Ectodermal cell (in vitro differentiated cells): ENCODE results near the gene DIDO1.

ENCODE experiments used
- H3K27ac ChIP-seq: 2 replicates; pipeline ENCODE4 v1.7.0; 2013; ENCODE audit warnings: mild to moderate bottlenecking, low read depth, low read length; ENCODE audit not compliant: insufficient read depth, poor library complexity, severe bottlenecking
- H3K27me3 ChIP-seq: 2 replicates; pipeline ENCODE4 v1.7.0; 2013; ENCODE audit warnings: mild to moderate bottlenecking, low read length; ENCODE audit not compliant: insufficient read depth, control insufficient read depth, poor library complexity, severe bottlenecking
- H3K36me3 ChIP-seq: one replicate; pipeline ENCODE4 v1.7.0; 2013; ENCODE audit warnings: low read length; ENCODE audit not compliant: control insufficient read depth, insufficient read depth
- H3K4me1 ChIP-seq: one replicate; pipeline ENCODE4 v1.7.0; 2013; ENCODE audit warnings: low read length; ENCODE audit not compliant: control insufficient read depth, insufficient read depth
- H3K4me3 ChIP-seq: 2 replicates; pipeline ENCODE4 v1.7.0; 2013; ENCODE audit warnings: low read depth, low read length, control low read depth; ENCODE audit not compliant: insufficient read depth
- H3K9me3 ChIP-seq: 2 replicates; pipeline ENCODE4 v1.7.0; 2013; ENCODE audit warnings: mild to moderate bottlenecking, low read length, moderate library complexity; ENCODE audit not compliant: control insufficient read depth
- WGBS, 2 experiments: methylation state at CpG; one replicate each; pipeline ENCODE4 v1.1.7; 2013; ENCODE audit warnings: missing lambda C conversion rate in 2 of 2; 5-methylcytosine and 5-hydroxymethylcytosine counted together

Gene DIDO1

DNA sequence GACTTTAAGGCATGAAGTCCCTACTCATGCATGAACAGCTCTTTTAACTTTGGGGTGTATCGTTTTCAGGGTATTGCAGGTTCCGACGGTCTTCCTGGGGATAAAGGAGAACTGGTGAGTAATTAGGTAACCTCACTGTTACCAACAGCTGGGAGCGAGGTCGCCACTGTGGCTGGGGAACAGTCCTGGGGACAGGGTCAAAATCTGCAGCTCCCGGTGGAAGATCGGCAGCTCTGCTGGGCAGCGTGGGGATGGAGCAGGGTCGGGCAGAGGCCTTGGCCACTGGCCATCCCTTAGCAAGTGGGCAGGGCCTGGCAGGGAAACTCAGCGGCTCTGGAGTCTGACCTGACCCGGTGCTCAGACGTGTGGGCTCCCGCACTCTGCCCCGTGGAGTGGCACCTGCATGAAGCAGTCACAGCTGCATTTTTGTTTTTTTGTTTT lies 93.3 kb downstream of the DIDO1 start:
- 84 to 85% methylated on average over 14 of the region's 14 CpGs for WGBS, 2 experiments
- Histone ChIP-seq H3K9me3 (no peaks in the 10 kb centered on the region), H3K4me1 (peaks cover 18% of the 10 kb centered on the region), H3K4me3 (no peak overlapping the region), H3K27ac (no peak overlapping the region), H3K27me3 (no peaks in the 10 kb centered on the region), H3K36me3 (no peaks in the 10 kb centered on the region)

DNA sequence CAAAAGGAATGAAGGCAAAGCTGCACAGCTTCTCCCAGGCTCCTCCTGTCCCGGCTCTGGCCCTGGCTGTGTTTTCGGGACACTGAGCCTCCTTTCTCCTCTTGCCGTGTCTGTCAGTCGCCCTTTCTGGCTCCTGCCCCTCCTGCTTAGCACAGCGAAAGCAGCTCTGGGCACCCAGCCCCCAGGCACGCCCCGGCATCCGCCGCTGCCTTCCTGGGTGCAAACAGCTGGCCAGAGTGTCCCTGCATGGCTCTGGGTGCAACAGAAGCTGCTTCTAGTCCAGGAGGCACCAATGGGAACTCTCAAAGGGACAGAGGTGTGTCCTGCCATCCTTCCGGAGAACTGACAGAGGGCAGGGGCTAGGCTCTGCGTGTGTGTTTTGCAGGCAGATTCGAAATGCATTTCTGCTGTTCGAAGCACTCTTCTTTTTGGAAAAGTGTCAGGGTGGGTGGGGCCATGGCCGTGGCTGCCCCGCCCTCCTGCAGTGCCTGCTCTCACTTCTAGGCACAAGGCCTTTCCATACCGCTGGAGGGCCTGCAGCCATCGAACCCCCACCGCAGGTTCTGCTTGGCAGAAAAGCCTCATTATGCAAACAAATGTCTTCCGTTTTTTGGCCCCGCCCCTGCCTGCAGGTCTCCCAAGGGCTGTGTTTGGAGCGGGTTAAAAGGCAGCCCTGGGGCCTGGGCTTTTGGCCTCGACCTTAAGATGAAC lies 93.9 kb downstream of the DIDO1 start:
- no peaks in the 10 kb centered on the region for H3K36me3 ChIP-seq
- peaks cover 18% of the 10 kb centered on the region for H3K4me1 ChIP-seq
- H3K9me3 ChIP-seq, result no peaks in the 10 kb centered on the region
- H3K4me3 ChIP-seq, result no peak overlapping the region
- no peaks in the 10 kb centered on the region for H3K27me3 ChIP-seq
- H3K27ac ChIP-seq, result no peak overlapping the region
- 56 to 59% methylated on average over 22 of the region's 22 CpGs for WGBS, 2 experiments

DNA sequence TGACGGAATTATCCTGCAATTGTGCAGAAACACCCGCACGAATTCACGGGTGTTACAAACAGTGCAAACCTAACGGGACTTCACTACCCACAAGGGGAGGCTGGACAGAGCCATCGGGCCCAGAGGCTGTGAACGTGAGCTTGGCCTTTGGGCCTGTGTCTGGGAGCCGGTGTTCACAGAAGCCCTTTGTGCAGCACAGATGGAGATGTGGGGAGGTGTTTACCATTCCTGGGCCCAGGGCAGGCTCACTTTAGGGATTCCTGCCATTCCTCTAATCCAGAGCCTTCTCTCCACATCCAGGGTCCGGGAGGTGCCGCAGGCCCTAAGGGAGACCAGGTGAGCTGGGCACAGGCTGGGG lies 94.5 kb downstream of the DIDO1 start:
- H3K27me3 ChIP-seq, result no peaks in the 10 kb centered on the region
- no peak overlapping the region for H3K27ac ChIP-seq
- H3K36me3 ChIP-seq, result no peaks in the 10 kb centered on the region
- peaks cover 18% of the 10 kb centered on the region for H3K4me1 ChIP-seq
- H3K9me3 ChIP-seq, result no peaks in the 10 kb centered on the region
- WGBS, 2 experiments, result 87 to 93% methylated on average over 10 of the region's 10 CpGs
- H3K4me3 ChIP-seq, result no peak overlapping the region

DNA sequence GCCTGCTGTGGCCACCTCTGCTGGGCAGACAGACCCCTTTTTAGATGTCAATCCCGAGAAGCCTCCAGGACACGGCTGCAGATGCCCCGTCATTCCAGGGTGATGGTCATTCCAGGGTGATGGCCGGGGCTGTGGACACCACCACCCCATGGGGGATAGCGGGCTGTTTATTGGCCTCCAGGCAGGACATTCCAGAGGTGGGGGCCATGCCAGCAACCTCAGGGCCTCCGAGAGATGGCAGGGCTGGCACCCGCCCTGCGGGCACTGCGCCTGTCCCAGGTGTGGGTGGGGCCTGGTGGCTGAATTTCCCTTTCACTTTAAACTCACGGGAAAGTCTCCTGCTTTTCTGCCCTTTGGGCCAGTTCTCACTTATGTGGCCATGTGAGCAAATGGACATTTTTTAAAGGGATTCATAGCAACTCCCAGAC lies 94.9 kb downstream of the DIDO1 start:
- H3K9me3 ChIP-seq, result no peaks in the 10 kb centered on the region
- H3K27me3 ChIP-seq, result no peaks in the 10 kb centered on the region
- 93% methylated on average over 10 of the region's 10 CpGs for WGBS, 2 experiments
- H3K27ac ChIP-seq, result no peak overlapping the region
- peaks cover 18% of the 10 kb centered on the region for H3K4me1 ChIP-seq
- H3K36me3 ChIP-seq, result no peaks in the 10 kb centered on the region
- no peak overlapping the region for H3K4me3 ChIP-seq

DNA sequence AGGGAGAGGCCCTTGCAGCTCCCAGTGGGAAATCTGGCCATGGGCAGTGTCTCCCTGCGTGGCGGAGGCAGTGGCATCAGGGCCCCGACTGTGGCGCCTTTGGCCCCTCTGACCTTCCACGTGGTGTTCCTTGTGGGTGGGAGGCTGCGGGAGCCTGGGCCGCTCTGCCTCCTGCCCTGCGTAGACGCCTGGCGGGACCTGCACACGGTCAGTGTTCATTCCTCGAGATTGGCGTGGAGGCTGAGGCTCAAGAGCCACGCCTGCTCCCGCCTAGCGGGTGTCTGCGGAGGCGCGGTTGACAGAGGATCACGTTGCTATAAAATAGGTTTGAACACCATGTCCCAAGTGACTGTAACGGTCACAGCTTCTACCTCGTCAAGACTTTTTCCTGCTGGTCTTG lies 95.5 kb downstream of the DIDO1 start:
- WGBS, 2 experiments, result 92% methylated on average over 22 of the region's 22 CpGs
- H3K4me3 ChIP-seq, result no peak overlapping the region

DNA sequence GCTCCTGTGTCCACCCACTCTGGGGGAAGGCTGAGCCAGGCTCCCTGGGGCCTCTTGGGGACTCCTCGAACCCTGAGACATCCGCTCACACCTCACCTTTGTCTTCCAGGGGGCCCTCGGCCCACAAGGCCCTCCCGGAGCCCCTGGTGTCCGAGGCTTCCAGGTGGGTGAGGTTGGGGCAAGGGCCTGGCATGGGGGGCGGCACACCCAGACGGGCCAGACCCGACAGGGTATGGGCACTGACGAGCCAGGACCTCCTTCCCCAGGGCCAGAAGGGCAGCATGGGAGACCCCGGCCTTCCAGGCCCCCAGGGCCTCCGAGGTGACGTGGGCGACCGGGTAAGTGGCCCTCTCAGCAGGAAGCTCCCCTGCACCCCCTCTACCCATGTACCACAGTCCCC lies 96.1 kb downstream of the DIDO1 start:
- Histone ChIP-seq H3K27ac (no peak overlapping the region), H3K9me3 (no peaks in the 10 kb centered on the region), H3K4me3 (no peak overlapping the region), H3K27me3 (no peaks in the 10 kb centered on the region), H3K4me1 (peaks cover 15% of the 10 kb centered on the region), H3K36me3 (no peaks in the 10 kb centered on the region)
- WGBS, 2 experiments, result 95 to 98% methylated on average over 14 of the region's 14 CpGs

More for the DNA sequence above, 95.5 kb downstream of the DIDO1 start:
- Histone ChIP-seq H3K27ac (no peak overlapping the region), H3K36me3 (no peaks in the 10 kb centered on the region), H3K27me3 (no peaks in the 10 kb centered on the region), H3K9me3 (no peaks in the 10 kb centered on the region), H3K4me1 (peaks cover 18% of the 10 kb centered on the region)

DNA sequence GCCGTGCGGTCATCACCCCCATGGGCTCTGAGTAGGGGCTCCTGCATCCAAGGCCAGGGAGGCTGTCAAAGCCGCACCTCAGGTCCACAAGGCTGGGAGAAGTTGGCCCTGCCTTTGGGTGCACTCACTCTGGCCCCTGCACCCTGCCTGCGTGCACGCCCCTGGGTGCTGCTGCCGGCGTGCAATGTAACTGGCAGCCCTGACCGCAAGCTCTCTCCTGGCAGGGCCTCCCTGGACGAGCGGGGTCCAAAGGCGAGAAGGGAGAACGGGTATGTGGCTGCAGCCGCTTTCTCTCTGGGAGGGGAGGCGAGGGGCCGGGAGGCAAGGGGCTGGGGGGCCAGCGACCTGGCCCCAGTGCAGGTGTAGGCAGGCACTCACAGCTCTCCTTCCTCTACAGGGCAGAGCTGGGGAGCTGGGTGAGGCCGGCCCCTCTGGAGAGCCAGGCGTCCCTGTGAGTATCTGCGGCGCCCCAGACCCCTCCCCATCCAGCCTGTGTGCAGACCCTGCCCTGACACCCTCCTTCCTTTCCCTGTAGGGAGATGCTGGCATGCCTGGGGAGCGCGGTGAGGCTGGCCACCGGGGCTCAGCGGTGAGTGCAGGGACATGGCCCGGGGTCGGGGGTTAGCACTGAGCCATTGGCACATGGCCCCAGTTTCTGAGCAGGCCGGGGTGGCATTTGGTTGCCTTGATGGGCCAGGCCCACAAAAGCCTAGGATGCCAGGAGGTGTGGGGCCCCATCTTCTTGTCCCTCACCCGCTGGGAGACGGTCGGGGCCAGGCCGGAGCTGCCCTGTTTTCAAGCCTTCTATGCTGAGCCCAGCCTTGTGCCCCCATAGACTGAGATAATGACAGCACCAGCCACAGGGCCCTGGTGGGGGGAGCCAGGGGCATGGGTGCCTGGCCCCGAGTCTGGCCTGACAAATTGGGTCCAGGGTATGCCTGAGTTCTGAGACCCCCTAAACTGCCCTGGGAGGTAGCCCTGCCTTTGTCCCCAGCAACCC lies 96.8 kb downstream of the DIDO1 start:
- Histone ChIP-seq H3K27me3 (no peaks in the 10 kb centered on the region), H3K4me1 (peaks cover 11% of the 10 kb centered on the region), H3K36me3 (no peaks in the 10 kb centered on the region), H3K4me3 (no peak overlapping the region), H3K27ac (no peak overlapping the region), H3K9me3 (no peaks in the 10 kb centered on the region)
- 94 to 96% methylated on average over 32 of the region's 32 CpGs for WGBS, 2 experiments

DNA sequence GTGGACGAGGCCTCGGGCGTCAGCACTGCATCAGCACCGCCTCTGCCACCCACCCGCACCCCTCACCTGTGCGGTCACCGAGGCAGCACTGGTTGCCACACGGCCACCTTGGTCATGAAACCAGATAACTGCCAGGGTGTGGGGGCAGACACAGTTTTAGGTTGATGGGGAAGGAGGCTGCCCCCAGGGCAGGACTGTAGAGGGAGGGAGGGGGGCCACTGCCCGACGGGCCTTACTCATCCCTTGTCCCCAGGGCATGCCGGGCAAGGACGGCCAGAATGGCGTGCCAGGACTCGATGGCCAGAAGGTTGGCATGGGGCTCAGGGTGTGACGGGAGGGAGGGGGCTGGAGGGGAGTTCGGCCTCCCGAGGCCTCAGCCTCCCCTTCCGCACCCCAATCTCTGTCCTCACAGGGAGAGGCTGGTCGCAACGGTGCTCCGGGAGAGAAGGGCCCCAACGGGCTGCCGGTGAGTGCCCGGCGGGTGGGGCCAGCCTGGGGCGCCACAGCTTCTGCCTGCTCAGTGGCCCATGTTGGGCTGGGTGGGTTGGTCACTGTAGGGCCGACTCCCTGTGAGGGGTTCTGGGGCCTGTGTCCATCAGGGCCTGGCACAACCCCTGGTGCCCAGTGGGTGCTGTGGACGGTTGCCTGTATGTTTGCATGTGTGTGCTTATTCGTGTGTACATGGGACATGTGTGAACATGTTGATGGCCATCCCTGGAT lies 97.6 kb downstream of the DIDO1 start:
- Histone ChIP-seq H3K27ac (no peak overlapping the region), H3K9me3 (no peaks in the 10 kb centered on the region), H3K4me3 (no peak overlapping the region), H3K27me3 (no peaks in the 10 kb centered on the region), H3K4me1 (peaks cover 19% of the 10 kb centered on the region), H3K36me3 (no peaks in the 10 kb centered on the region)
- WGBS, 2 experiments, result 95 to 97% methylated on average over 29 of the region's 29 CpGs

DNA sequence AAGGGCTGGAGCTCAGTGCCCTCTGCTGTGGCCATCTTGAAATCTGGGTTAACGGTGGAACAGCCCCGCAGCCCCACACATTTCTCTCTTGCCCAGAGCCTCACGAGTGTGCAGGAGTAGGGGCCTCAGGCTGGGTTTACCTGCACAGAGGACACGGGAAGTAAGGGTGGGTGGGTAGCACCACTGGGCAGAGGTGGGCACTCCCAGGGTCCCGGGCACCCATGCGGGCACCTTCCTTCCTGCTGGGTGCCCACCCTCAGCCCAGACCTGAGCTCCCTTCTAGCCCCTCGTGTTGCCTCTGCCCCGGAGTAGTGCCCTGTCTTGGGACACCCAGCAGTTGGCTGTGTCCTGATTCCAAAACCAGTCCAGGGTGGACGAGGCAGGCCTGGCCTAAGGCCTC lies 98.3 kb downstream of the DIDO1 start:
- whole genome bisulfite sequencing, 2 experiments, result 95 to 96% methylated on average over 9 of the region's 9 CpGs
- Histone ChIP-seq H3K4me1 (peaks cover 25% of the 10 kb centered on the region), H3K4me3 (no peak overlapping the region), H3K9me3 (no peaks in the 10 kb centered on the region), H3K27me3 (no peaks in the 10 kb centered on the region), H3K36me3 (no peaks in the 10 kb centered on the region), H3K27ac (no peak overlapping the region)
